Hepatocyte (in vitro differentiated cells): Measurements from ENCODE around the gene XYLT1. TPM values are rescaled to one million over a fixed set of nuclear protein-coding genes. Genes with fewer than 3 reads are reported as not detected.

ENCODE experiments used
- DNase-seq: peaks from one replicate; pipeline ENCODE4 v3.0.0-alpha.2; 2016; ENCODE audit warnings: low spot score
- H2AFZ ChIP-seq: fragments of 200-600 bp; sonication (generic); 2 replicates; pipeline ENCODE4 v1.6.0; 2016; ENCODE audit warnings: antibody characterized with exemption, mild to moderate bottlenecking
- H3K27ac ChIP-seq: fragments of 200-600 bp; sonication (generic); 2 replicates; pipeline ENCODE4 v1.5.1; 2016; ENCODE audit warnings: mild to moderate bottlenecking
- H3K27me3 ChIP-seq: fragments of 200-600 bp; sonication (generic); 2 replicates; pipeline ENCODE4 v1.6.1; 2016
- H3K36me3 ChIP-seq: fragments of 200-600 bp; sonication (generic); replicated peaks from 2 replicates; pipeline ENCODE4 v1.5.1; 2016; ENCODE audit warnings: low read depth; ENCODE audit not compliant: insufficient read depth
- H3K4me1 ChIP-seq: fragments of 200-600 bp; sonication (generic); 2 replicates; pipeline ENCODE4 v1.5.1; 2016; ENCODE audit warnings: mild to moderate bottlenecking, moderate library complexity; ENCODE audit not compliant: insufficient read depth
- H3K4me2 ChIP-seq: fragments of 200-600 bp; sonication (generic); 2 replicates; pipeline ENCODE4 v1.6.0; 2016
- H3K4me3 ChIP-seq: fragments of 200-600 bp; sonication (generic); 2 replicates; pipeline ENCODE4 v1.5.1; 2016; ENCODE audit warnings: mild to moderate bottlenecking
- H3K79me2 ChIP-seq: fragments of 200-600 bp; sonication (generic); 2 replicates; pipeline ENCODE4 v1.6.0; 2017; ENCODE audit warnings: mild to moderate bottlenecking
- H3K9me2 ChIP-seq: fragments of 200-600 bp; sonication (generic); replicated peaks from 2 replicates; pipeline ENCODE4 v1.6.0; 2017; ENCODE audit warnings: mild to moderate bottlenecking; ENCODE audit not compliant: insufficient read depth
- H3K9me3 ChIP-seq: fragments of 200-600 bp; sonication (generic); 2 replicates; pipeline ENCODE4 v1.5.1; 2016; ENCODE audit warnings: low read depth, mild to moderate bottlenecking
- H4K20me1 ChIP-seq: fragments of 200-600 bp; sonication (generic); 2 replicates; pipeline ENCODE4 v1.6.0; 2016; ENCODE audit warnings: mild to moderate bottlenecking; ENCODE audit not compliant: insufficient read depth, poor library complexity, severe bottlenecking
- EZH2 ChIP-seq: fragments of 200-600 bp; sonication (generic); IDR thresholded peaks from 2 replicates; pipeline ENCODE4 v1.6.1; 2016; ENCODE audit warnings: antibody characterized with exemption, mild to moderate bottlenecking, borderline replicate concordance
- EZH2phosphoT487 ChIP-seq: fragments of 200-600 bp; sonication (generic); IDR thresholded peaks from one replicate; pipeline ENCODE4 v1.6.1; 2018; ENCODE audit warnings: antibody characterized with exemption, mild to moderate bottlenecking, low read depth, moderate library complexity; ENCODE audit not compliant: unreplicated experiment, severe bottlenecking
- WGBS: methylation state at CpG from one replicate; pipeline ENCODE4 v1.1.6; 2016; ENCODE audit warnings: low lambda C conversion rate; ENCODE audit errors: missing lambda C conversion rate; 5-methylcytosine and 5-hydroxymethylcytosine counted together
- polyA plus RNA-seq: library from polyadenylated mRNA; unstranded; fragments of >200 nt; fragmentation: Nextera tagmentation; extraction: Ambion mirVana; gene quantifications from 2 replicates; pipeline ENCODE4 v1.2.1, GENCODE V29; 2016
- total RNA-seq: library from RNA; depleted of rRNA; stranded (reverse); fragments of >200 nt; gene quantifications from 2 replicates; pipeline ENCODE4 v1.2.3, GENCODE V29; 2014
- TF ChIP-seq, protein P1 (sequence below): fragments of 200-600 bp; sonication (generic); IDR thresholded peaks from 2 replicates; pipeline ENCODE4 v1.5.1; 2016; ENCODE audit warnings: antibody characterized with exemption, mild to moderate bottlenecking; ENCODE audit not compliant: poor library complexity

XYLT1 gene
- total and polyA plus RNA-seq, 2 experiments from 2014 or later, result 6.9 to 13.7 TPM

DNA sequence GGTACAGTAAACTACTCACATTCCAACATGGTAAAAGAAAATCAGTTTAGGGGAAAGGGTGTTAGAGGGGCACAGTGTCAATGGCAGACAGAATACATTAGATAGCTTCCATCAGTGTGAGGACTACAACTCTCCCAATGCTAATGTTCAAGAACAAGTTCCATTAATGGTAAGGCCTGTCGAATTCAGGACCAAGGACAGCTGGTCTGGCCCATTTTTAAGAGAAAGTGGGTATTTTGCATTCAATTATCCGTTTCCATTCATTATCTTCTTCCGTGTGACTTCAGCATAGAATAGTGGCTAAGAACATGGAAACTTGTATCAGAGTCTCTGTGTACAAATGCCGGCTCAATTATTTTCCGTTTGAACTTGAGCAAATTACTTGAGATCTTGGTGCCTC is 98.4 kb downstream of the XYLT1 start:
- H3K9me3 ChIP-seq, result no peaks in the 10 kb centered on the region
- no peak for DNase-seq
- no peak overlapping the region for H3K27ac ChIP-seq
- H3K36me3 ChIP-seq, result no peaks in the 10 kb centered on the region
- H3K4me2 ChIP-seq, result no peak overlapping the region
- H3K4me1 ChIP-seq, result peaks cover 22% of the 10 kb centered on the region
- 80% methylated on average over 5 of the region's 5 CpGs for WGBS
- H3K27me3 ChIP-seq, result no peaks in the 10 kb centered on the region
- H4K20me1 ChIP-seq, result no peaks in the 10 kb centered on the region
- TF ChIP-seq EZH2phosphoT487 (no peak), EZH2 (no peak)
- TF ChIP-seq, protein P1, sequence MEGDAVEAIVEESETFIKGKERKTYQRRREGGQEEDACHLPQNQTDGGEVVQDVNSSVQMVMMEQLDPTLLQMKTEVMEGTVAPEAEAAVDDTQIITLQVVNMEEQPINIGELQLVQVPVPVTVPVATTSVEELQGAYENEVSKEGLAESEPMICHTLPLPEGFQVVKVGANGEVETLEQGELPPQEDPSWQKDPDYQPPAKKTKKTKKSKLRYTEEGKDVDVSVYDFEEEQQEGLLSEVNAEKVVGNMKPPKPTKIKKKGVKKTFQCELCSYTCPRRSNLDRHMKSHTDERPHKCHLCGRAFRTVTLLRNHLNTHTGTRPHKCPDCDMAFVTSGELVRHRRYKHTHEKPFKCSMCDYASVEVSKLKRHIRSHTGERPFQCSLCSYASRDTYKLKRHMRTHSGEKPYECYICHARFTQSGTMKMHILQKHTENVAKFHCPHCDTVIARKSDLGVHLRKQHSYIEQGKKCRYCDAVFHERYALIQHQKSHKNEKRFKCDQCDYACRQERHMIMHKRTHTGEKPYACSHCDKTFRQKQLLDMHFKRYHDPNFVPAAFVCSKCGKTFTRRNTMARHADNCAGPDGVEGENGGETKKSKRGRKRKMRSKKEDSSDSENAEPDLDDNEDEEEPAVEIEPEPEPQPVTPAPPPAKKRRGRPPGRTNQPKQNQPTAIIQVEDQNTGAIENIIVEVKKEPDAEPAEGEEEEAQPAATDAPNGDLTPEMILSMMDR, result no peak
- H3K79me2 ChIP-seq, result peaks cover 14% of the 10 kb centered on the region
- H3K9me2 ChIP-seq, result no peaks in the 10 kb centered on the region
- no peak overlapping the region for H2AFZ ChIP-seq
- H3K4me3 ChIP-seq, result no peak overlapping the region

DNA sequence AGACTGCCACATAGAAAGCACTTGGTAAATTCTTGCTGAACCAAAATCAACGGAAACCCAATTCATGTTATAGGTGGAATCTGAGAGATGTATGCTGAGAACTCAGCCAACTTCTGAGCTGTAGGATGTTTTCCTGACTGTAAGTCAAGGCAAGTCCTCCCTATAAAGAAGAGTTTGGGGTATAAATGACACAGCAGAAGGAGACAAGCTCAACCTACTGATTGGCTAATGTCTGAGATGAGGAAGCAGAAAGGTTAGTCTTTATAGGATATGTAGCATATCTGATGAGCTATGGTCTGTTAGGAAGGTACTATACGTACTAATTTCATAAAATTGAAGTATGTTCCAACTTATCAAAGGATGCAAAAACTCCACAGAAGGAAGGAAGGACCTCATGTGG is 99.5 kb downstream of the XYLT1 start:
- H3K4me2 ChIP-seq, result no peak overlapping the region
- no peaks in the 10 kb centered on the region for H3K27me3 ChIP-seq
- H3K9me2 ChIP-seq, result no peaks in the 10 kb centered on the region
- H3K4me1 ChIP-seq, result peaks cover 26% of the 10 kb centered on the region
- no peaks in the 10 kb centered on the region for H3K9me3 ChIP-seq
- peaks cover 21% of the 10 kb centered on the region for H3K79me2 ChIP-seq
- no peaks in the 10 kb centered on the region for H3K36me3 ChIP-seq
- no peak overlapping the region for H3K27ac ChIP-seq
- no peak overlapping the region for H2AFZ ChIP-seq
- no peak for DNase-seq
- TF ChIP-seq EZH2phosphoT487 (no peak), EZH2 (no peak)
- TF ChIP-seq, protein P1, result no peak
- WGBS, result 83% methylated on average over 2 of the region's 2 CpGs
- no peaks in the 10 kb centered on the region for H4K20me1 ChIP-seq
- no peak overlapping the region for H3K4me3 ChIP-seq

DNA sequence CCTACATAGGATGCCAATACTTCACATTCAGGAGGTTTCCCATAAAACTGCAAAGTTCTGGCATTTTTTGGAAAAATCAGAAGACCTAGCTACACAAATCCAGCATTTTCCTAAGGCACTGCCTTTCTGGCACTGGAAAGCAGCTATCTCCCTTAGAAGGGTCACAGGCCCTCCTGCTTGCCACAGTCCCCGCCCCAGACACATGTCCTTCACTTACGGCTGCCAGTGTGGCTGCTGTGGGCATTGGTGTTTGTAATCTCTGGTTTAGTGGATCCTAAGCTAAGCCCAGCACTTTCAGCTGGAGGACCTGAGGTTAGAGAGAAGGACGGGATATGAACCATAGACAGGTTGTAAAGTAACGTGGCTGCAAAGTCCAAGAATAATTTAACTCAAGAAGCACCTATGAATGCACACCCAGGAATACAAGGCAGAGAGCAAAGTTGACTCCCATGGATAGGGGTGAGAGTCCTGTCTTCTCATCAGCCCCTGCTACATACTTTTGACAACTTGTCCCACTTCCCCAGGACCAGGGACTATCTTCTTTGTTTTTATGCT is 100.0 kb downstream of the XYLT1 start:
- Histone ChIP-seq H3K4me2 (no peak overlapping the region), H4K20me1 (no peaks in the 10 kb centered on the region), H2AFZ (no peak overlapping the region), H3K4me1 (peaks cover 27% of the 10 kb centered on the region), H3K27ac (no peak overlapping the region), H3K9me2 (no peaks in the 10 kb centered on the region), H3K4me3 (no peak overlapping the region), H3K27me3 (no peaks in the 10 kb centered on the region), H3K79me2 (peaks cover 22% of the 10 kb centered on the region), H3K36me3 (no peaks in the 10 kb centered on the region), H3K9me3 (no peaks in the 10 kb centered on the region)
- 73% methylated on average over 4 of the region's 4 CpGs for WGBS
- TF ChIP-seq, protein P1, result no peak
- no peak for TF ChIP-seq EZH2phosphoT487
- TF ChIP-seq EZH2, result no peak
- DNase-seq, result no peak

DNA sequence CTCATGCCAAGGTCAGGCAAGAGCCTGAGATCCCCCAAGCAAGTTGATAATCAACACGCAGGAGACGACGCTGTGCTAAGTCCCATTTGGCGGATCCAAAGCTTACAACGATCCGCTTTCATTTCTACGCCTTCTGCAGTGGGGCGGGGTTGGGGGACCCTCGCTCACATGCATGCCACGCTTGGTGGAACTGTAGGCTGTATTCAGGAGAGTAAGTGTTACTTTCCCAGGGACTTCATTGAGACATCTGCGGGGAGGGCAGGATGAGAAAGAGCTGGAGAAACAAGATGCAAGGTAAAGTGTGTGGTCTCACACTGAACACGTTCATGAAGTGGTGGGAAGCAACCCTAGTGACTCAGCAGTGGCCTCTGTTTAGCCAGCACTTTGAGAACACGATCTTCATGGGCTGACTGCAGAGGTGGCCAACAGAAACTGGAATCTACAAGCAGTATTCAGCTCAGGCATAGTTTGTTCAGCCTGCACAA is 100.5 kb downstream of the XYLT1 start:
- no peak overlapping the region for H3K27ac ChIP-seq
- H3K27me3 ChIP-seq, result no peaks in the 10 kb centered on the region
- no peak for DNase-seq
- peaks cover 25% of the 10 kb centered on the region for H3K4me1 ChIP-seq
- TF ChIP-seq EZH2phosphoT487 (no peak), EZH2 (no peak)
- TF ChIP-seq, protein P1, result no peak
- H3K79me2 ChIP-seq, result peaks cover 22% of the 10 kb centered on the region
- no peak overlapping the region for H3K4me2 ChIP-seq
- H2AFZ ChIP-seq, result no peak overlapping the region
- no peaks in the 10 kb centered on the region for H3K36me3 ChIP-seq
- H3K9me2 ChIP-seq, result no peaks in the 10 kb centered on the region
- H4K20me1 ChIP-seq, result no peaks in the 10 kb centered on the region
- H3K4me3 ChIP-seq, result no peak overlapping the region
- no peaks in the 10 kb centered on the region for H3K9me3 ChIP-seq
- 88% methylated on average over 13 of the region's 13 CpGs for WGBS
